ENCODE results near the gene SIVA1.

SIVA1 gene

DNA sequence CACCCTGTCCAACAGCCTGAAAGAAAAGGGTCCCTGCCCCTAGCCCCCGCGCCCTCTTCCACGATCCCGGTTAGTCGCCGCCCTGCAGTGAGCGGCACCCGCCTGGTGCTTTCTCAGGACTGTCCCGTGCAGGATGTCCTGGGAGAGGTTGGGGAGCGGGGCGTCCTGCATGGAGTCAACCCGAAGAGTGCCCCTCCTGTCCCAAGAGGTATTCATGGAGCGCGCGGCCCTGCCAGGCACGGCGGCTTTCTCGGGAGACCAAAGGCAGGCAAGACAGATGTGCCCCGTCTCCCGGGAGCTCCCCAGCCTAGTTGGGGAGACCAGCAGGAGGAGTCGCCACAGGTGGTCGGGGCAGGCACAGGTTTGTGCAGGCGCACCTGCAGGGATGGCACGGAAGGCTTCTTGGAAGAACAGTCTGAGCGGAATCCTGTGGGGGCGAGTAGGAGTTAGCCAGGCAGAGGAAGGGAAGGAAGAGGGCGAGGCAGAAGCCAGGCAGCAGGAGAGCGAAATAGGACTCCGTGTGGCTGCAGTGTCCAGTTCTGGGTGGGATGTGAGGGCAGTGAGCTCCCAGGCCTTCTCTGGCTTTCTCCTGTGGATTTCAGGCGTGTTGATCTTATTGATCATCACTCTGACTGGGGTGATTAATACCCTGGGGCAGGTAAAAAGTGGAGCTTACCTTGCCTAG lies 723 bp downstream of the SIVA1 start:
- no peak for DNase-seq

DNA sequence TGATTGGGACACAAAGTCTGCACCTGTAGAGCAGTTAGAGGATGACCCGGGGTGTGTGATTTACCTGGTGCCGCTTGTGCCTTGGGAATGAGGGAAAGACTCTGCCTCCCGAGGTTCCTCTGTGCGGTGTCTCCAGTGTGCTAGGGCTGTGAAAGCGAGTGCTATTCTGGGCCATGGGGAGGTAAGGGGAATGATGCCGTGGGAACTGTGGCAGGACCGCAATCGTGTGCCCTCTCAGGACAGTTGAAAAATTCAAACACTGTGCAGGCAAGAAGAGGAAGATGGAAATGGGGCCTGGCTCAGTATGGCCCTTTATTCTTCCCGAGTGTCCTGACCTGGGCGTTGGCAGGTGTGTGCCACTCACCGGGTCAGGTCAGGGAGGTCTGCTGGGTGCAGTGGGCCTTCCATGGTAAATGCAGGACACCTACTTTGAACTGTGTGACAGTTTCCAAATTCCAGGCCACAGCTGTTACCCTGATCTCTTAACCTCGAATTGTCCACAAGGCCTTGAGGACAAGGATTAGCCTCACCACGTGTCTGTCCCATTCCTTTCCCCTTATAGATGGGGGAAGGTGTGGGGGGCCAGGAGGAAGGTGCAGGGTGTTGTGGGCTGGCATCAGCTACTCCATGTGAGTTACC lies 1.4 kb downstream of the SIVA1 start:
- DNase-seq: no peak

DNA sequence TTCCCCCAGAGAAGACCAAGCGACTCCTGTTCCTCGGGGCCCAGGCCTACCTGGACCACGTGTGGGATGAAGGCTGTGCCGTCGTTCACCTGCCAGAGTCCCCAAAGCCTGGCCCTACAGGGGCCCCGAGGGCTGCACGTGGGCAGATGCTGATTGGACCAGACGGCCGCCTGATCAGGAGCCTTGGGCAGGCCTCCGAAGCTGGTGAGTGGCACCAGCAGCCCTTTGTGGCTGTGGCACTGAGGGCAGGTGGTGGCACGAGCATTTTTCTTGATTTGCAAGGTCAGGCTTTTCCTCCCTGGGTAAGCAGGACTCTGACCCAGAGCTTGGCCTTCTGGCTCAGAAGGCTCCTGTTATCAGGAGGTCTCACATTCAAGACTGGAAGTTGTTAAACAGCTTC lies 2.7 kb downstream of the SIVA1 start:
- DNase-seq: no peak

DNA sequence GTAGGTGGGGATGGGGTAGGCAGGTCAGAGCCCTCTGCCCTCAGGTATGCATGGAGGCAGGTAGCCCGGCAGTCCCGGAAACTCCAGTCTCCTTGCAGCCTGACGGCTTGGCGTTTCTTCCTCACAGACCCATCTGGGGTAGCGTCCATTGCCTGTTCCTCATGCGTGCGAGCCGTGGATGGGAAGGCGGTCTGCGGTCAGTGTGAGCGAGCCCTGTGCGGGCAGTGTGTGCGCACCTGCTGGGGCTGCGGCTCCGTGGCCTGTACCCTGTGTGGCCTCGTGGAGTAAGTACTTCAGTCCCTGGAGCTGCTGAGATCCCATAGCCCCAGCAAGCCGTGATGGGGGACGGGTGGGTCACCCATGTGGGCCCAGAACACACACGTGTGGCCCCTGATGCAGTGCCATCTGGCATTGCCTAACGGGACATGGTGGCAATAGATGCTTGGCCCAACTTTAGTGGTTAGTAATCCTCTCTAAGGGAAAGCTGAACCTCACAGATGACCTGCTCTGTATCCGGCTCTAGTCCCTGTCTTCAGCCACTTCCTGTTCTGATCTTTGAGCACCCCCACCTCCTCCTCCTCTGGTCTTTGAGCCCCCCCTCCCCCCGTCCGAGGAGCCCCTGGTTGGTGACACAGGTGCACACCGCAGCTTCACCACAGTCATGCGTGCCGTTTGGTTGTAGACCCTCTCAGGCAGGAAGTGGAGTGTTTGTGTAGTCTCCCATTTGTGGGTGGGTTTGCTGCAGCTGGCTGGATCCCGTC lies 3.7 kb downstream of the SIVA1 start:
- no peak for DNase-seq

DNA sequence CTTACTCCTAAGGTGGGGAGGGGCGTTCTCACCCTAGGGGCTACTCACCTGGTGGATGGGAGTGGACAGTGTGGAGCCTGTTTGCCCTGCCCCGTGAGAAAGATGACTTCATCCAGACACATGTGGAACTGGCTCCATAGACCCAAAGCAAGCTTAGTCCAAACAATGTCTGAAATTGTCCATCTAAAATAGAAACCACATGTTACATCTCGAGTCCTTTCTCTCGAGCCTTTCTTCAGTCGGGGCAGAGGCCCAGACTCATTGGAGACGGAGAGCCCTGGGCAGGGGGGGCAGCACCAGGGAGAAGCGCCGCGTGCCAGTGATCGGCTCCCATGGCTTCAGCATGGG lies 4.3 kb downstream of the SIVA1 start:
- no peak for DNase-seq

DNA sequence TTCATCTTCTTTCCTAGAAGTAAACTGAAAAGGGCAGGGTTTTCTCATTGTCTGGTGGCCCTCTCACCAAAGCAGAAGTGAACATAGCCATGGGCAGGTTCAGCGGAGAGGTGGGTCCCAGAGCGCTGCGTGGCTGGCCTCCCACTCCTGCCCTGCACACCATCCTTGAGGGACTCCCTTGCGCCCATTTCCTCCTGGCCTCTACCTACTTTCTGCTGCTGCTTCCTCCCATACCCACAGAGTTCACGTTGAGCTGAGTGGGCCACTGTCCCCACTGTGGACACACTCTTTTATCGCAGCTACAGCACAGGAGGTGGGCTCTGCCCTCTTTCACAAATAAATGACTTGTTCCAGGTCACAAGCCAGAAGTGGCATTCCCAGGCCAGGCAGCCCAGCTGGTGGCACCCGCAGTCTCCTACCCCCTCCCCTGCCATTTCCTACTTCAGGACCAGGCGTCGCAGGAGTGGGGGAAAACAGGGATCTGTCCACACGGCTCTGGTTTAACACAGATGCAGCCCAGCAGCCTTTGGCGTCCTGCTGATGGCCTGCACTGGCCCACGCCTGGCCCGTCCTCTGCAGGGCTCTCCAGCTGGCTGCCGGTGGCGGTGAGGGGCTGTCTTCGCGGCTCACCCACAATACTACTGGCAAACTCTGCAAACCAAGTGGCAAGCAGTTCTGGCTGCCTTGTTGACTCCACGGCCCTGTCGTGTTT lies 4.9 kb downstream of the SIVA1 start:
- DNase-seq: no peak

DNA sequence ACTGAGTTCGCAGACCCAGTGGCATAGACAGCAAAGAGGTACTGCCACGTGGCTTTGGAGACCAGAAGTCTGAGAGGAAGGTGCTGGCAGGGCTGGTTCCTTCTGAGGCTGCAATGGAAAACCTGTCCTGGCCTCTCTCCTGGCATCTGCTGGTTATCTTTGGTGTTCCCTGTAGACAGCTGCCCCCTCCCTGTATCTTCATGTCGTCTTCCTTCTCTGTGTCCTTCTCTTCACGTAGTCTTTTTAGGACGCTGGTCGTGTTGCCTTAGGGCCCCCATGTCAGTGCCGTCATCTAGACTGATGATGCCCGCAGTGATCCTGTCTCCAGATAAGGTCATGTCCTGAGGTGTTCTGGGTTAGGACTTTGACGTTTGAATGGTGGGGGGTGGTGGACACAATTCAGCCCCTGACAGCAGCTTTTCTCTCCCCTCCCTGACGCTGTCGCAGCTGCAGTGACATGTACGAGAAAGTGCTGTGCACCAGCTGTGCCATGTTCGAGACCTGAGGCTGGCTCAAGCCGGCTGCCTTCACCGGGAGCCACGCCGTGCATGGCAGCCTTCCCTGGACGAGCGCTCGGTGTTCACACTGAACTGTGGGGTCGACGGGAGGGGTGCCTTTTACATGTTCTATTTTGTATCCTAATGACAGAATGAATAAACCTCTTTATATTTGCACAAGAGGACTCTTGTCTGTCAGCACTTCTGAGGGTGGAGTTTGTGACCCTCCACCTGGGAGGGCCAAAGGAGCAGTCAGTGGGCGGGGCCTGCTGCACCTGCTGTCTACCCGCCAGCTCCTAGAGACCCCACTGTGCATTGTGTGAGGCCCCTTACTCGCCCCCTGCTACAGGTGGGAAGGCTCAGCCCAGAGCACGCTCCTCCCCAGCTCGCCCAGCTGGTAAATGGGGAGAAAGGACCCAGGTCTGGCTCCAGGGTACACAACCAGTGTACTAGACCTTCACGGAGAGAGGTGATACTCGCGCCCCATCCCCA lies 6.3 kb downstream of the SIVA1 start:
- DNase-seq: no peak

DNA sequence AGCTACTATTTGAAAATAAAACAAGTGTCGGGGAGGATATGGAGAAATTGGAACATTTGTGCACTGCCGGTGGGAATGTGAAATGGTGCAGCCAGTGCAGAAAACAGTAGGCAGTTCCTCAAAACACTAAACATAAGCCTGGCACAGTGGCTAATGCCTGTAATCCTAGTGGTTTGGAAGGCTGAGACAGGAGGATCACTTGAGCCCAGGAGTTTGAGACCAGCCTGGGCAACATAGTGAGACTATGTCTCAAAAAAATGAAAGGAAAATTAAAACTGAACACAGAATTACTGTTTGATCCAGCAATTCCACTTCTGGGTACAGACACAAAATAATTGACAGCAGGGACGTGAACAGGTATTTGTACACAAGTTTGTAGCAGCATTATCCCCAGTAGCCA lies 12.6 kb downstream of the SIVA1 start:
- DNase-seq: no peak

DNA sequence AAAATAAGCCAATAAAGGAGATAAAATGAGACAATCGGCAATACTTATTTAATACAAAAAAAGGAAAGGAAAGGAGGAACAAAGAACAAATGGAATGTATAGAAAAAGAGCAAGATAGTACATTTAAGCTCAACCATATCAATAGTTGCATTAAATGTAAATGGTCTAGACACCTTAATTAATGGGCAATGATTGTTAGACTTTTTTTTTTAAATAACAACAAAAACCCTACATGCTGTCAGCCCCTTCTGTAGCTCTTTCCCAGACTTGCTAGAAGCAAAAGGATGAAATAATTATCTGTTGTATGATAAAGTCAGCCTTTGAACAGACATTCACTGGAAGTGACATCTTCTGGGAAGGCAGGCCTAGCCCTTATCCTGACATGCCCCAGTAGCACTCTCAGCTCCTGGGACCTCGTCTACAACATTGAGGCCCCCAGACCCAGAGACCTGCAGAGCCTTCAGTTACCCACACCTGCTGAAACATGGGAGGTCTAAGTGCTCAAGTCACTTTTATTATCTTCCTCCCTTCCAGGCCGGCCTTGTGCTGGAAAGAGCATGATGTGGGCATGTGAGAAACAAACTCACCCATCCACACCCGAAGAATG lies 13.4 kb downstream of the SIVA1 start:
- no peak for DNase-seq

DNA sequence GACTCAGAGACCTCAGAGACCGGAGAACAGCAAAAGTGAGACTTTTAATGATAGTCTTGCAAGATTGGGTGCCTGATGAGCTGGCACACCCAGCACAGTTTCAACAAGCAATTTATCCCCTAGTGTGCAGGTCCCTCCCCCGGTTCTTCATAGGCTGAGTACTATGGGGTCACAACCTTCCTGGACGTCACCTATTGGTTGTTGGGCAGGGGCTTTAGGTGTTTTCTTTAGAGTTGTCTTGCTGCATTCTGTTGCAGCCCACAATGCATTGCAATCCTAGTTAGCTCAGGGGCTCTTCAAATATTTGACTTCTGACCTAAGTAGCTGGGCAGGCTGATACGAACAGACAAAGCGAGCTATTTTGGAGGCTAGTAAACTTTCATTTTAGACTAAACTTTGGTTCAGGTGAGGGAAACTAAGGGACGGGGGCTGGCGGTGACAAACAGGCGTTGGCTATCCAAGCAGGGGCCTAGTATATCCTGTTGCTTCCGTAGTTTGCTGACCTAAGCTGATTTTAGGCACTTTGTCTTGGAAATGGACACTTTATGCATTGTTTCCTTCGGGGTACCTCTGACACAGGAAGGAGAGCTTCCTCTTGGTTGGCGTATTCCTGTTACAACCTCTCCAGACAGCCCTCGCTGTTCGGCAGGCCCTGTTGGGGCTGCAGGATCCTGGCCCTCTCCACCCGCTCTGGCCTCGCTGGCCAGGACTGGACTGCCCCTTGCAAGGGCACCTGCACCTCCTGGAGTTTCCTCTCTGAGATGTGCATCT lies 14.1 kb downstream of the SIVA1 start:
- no peak for DNase-seq

DNA sequence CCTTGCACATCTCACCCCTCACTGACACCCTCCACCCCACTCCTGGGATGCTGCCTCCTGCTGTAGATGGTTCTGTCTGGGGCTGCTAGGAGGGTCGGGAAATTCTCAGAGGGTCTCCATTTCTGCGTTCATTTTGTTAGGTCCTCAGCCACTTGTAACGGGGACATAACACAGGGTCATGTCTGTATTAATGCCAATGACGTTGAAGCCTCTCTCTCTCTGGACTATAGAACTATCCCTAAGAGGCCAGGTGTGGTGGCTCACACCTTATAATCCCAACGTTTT lies 14.6 kb downstream of the SIVA1 start:
- DNase-seq: no peak

DNA sequence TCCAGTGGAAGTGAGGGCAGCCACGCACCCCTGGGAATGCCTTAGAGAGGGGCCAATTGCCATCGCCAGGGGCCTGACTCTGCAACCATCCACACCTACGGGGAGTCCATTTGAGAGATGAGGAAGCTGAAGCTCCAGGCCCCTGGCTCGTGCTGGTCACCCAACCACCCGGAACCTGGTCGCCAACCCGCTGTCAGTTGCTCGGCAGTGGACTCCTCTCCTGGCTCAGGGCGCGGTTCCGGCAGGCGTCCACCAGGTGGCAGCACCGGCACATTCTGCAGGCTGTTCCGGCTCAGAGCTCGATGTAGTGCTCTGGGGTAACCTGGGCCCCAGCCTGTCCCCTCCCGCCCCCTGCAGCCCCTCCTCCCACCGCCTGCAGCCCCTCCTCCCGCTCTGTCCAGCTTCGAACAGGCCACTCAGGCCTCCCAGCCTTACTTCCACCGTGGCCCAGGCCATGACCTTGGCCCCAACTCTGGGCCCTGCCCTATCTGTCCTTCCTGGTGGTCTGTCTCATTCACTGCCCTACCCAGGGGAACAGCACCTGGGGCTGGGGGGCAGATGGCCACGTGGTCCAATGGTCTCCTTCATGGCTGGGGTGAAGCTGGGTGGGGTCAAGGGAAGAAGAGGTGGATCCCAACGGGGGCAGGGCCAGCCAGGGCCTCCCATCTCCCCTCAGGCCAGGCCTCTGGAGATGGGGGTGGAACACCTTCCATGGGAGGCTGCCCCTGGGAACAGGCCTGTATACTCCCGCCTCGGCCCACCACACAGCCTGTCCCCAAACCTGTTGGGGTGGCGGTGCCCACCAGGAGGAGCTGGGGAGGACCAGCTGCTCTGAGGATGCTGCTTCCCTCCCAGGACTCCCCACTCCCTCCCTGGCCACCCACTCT lies 15.7 kb downstream of the SIVA1 start:
- DNase-seq: peak; percentile 62 to 97

DNA sequence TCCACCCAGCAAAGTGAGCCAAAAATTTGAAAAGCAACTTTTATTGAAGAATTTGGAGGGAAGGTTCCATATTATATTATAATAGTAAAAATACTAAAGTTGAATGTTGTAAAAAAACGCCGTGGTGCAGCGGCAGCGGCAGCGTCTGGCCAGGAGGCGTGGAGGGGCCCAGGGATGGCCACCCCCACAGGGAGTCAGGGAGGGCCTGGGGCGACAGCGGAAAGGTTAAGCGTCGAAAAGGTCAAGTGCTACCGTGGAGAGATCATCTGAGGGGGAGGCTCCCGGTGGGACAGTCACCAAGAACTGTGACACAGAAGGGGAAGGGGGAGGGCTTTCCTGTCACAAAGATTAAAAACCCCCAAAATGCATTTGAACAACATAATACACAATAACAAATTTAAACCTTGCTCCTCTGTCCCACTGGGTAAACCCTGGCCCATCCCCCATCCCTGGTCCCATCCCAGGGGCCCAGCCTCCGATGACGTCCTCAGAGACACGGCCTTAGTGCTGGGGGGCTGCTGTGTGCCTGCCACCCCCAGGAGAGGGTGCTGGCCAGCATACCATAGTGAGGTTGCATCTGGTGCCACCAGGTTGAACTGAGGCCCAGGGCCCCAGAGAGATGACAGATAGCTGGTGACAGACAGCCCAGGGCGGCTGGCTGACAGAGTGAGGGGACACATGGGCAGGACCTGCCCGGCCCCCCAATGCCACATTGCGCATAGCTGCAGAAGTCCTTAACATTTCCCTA lies 16.6 kb downstream of the SIVA1 start:
- DNase-seq: no peak

DNA sequence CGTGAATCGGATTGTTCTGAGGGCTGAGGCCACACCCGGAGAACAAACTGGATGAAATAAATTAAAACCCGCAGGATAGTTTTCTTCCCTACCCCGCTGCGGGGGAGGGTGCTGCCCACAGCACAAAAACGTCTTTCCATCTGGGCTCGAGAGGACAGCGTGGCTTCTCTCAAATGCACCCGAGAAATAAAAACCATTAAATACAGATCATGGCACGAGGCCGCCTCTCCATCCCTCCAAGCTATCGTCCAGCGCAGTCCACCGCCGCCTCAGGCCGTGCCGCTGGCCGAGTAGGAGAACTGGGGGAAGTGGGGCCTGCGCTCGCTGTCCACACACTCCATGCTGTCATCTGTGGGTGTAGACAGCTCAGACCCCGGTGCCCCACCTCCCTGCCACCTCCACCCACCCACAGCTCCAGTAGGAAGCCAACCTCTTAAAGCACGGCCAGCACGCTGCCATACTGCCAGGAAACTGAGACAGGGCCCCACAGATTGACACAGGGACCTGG lies 17.2 kb downstream of the SIVA1 start:
- DNase-seq: no peak

DNA sequence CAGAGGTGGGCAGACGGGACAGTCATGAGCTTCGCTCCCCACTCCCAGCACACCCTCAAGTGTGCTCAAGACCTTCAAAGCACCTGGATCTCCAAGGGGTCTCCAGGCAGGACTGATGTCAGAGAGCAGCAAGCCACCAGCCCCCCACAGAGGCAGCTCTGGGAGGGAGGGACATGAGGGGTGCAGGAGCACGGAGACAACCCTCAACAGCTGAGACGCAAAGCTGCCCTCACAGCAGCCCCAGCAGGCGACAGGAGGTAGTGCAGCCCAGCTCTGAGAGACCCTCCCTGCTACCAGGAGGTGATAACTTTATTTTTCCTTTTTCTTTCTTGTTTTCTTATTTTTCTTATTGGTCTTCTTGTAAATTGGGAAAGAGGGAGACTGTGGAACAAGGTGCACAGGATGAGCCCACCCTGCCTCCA lies 17.9 kb downstream of the SIVA1 start:
- DNase-seq: peak in 1 of 2 donors; percentile 14

DNA sequence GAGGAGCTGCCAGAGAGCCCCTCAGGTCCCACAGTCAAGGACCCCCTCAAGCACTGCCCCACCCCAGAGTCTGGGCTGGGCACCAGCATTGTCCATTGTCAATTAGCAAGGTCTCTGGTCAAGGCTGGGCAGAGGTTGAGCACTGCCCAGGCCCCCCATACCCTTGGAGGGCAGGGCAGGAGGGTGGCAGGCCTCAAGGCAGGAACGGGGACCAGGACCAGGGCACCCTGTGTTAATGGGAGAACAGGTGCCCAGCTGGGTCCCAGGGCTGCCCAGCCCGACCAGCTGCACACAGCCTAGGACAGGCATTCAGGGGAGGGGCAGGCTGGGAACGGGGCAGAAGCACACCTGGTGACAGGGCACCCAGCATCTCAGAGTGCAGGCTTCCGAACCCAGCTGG lies 18.4 kb downstream of the SIVA1 start:
- DNase-seq: no peak

DNA sequence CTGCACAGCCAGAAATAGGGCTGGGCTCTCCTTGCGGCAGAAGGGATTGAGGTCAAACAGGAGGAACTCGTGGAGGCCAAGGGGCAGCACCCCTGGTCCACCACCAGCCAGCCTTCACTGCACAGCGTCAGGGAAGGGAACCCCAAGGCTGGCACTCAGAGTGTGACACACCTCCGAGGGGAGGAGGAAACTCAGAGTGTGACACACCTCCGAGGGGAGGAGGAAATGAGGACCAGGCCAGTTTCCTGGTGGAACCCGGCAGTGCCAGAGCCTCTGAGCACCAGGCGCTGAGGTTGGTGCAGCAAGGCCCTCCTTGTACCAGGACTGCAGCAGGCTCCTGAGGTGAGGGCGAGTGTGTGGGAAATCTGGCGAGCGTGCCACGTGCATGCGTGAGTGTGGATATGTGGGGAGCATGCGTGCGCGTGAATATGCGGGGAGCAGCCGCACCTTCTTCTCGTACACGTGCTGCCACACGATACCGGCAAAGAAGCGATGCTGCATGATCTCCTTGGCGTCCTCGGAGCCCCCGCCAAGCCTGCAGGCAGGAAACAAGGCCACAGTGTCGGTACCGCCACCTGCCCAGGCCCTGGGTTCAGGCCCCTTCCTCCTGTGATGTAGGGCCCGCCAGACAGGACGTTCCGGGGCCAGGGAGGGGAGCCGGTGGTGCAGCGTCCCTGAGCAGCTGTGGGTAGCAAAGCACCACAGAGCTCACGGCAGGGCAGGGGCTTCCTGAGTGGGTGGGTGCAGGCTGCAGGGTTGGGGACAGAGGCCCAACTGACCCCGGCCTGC lies 19.2 kb downstream of the SIVA1 start:
- DNase-seq: no peak

DNA sequence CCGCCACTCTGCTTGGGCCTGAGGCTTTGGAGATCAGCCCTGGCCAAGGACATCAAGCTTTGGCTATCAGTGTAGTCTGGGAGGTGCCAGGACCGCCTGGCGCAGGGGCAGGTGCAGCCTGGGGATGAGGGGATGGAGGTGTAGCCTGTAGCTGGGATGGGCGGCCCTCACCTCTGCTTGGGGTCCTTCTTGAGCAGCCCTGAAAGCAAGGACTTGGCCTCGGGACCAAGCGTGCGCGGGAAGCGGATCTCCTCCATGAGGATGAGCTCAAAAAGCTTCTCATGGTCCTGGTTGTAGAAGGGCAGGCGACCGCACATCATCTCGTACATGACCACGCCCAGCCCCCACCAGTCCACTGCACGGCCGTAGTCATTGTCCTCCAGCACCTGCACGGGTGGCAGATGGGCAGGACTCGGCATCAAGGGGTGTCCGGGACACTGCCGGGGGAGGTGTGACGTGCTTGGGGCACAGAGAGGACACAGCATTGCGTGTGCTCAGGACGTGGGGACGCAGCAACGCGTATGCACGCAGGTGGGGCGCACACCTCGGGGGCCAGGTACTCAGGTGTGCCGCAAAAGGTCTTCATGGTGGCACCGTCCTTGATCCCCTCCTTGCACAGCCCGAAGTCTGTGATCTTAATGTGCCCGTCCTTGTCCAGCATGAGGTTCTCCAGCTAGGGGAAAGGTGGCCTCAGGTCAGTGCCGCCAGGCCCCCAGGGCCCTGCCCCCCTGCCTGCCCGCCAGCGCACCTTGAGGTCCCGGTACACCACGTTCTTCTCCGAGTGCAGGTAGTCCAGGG lies 20.0 kb downstream of the SIVA1 start:
- DNase-seq: no peak
